ENCODE measurements around the gene TMEM248.
"Not testable (repeated sequence)": the region's sequence is repeated elsewhere in the genome, so short reads cannot be mapped to it uniquely, and the experiment has no call there.

DNA sequence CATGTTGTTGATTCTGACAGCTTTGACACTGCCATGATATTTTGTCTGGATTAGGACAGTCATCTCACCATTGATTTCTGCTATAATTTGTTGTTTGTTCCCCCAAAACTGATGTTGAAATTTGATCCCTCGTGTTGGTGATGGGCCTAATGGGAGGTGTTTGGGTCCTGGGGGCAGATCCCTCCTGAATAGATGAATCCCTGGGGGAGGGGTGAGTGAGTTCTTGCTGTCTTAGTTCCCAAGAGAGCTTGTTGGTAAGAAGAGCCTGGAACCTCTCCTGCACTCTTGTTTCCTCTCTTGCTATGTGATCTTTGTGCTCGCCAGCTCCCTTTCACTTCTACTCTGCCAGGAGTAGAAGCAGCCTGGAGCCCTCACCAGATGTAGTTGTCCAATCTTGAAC, 83.1 kb downstream of the TMEM248 start:
- not testable (repeated sequence) for TF ChIP-seq POLR2A (IDR thresholded peaks at IDR 0.05; ENCODE audit: low read depth, low read length); TAF1 (IDR thresholded peaks at IDR 0.05; ENCODE audit: borderline replicate concordance, low read depth, low read length); POLR2AphosphoS5 (IDR thresholded peaks at IDR 0.05; ENCODE audit: low read depth, low read length)
